ENCODE measurements around the gene FBN1. TPM values are rescaled to one million over a fixed set of nuclear protein-coding genes. Genes with fewer than 3 reads are reported as not detected.

The FBN1 gene
- total RNA-seq, 2 experiments from 2014 or later: 1.3 to 1.7 TPM

GRCh38 chr15:48601095-48601494 lies 44.4 kb downstream of the FBN1 start:
- Mint-ChIP-seq H3K36me3 (ENCODE audit: low read depth) (no peaks in the 10 kb centered on the region), H3K9me3 (no peaks in the 10 kb centered on the region), H3K4me1 (no peaks in the 10 kb centered on the region), H3K27ac (no peak overlapping the region), H3K4me3 (no peak overlapping the region), H3K27me3 (peaks cover 8% of the 10 kb centered on the region)
- DNase-seq: no peak
- ChIA-PET POLR2A (no interaction called here), CTCF (no interaction called here)

GRCh38 chr15:48596841-48597240 lies 48.7 kb downstream of the FBN1 start:
- ChIA-PET POLR2A (no interaction called here), CTCF (no interaction called here)
- peaks cover 18% of the 10 kb centered on the region for H3K27me3 Mint-ChIP-seq
- no peak for DNase-seq
- H3K27ac Mint-ChIP-seq: no peak overlapping the region
- no peaks in the 10 kb centered on the region for H3K4me1 Mint-ChIP-seq
- no peaks in the 10 kb centered on the region for H3K9me3 Mint-ChIP-seq
- no peaks in the 10 kb centered on the region for H3K36me3 Mint-ChIP-seq (ENCODE audit: low read depth)
- no peak overlapping the region for H3K4me3 Mint-ChIP-seq

GRCh38 chr15:48596415-48596814 lies 49.1 kb downstream of the FBN1 start:
- H3K9me3 Mint-ChIP-seq: no peaks in the 10 kb centered on the region
- no peaks in the 10 kb centered on the region for H3K36me3 Mint-ChIP-seq (ENCODE audit: low read depth)
- no peak overlapping the region for H3K4me3 Mint-ChIP-seq

GRCh38 chr15:48595981-48596380 lies 49.5 kb downstream of the FBN1 start:
- no peak overlapping the region for H3K4me3 Mint-ChIP-seq
- ChIA-PET CTCF (no interaction called here), POLR2A (no interaction called here)
- H3K36me3 Mint-ChIP-seq (ENCODE audit: low read depth): no peaks in the 10 kb centered on the region
- no peak overlapping the region for H3K27ac Mint-ChIP-seq
- no peak for DNase-seq
- peaks cover 15% of the 10 kb centered on the region for H3K27me3 Mint-ChIP-seq
- no peaks in the 10 kb centered on the region for H3K9me3 Mint-ChIP-seq
- no peaks in the 10 kb centered on the region for H3K4me1 Mint-ChIP-seq

More at GRCh38 chr15:48596415-48596814, 49.1 kb downstream of the FBN1 start:
- Mint-ChIP-seq H3K4me1 (no peaks in the 10 kb centered on the region), H3K27me3 (peaks cover 15% of the 10 kb centered on the region), H3K27ac (no peak overlapping the region)
- no peak for DNase-seq
- CTCF ChIA-PET: no interaction called here
- POLR2A ChIA-PET: no interaction called here

GRCh38 chr15:48592933-48593332 lies 52.6 kb downstream of the FBN1 start:
- no peak for DNase-seq
- H3K27me3 Mint-ChIP-seq: peaks cover 15% of the 10 kb centered on the region
- no peak overlapping the region for H3K27ac Mint-ChIP-seq
- no peaks in the 10 kb centered on the region for H3K36me3 Mint-ChIP-seq (ENCODE audit: low read depth)
- ChIA-PET CTCF (no interaction called here), POLR2A (no interaction called here)
- H3K4me3 Mint-ChIP-seq: no peak overlapping the region
- H3K4me1 Mint-ChIP-seq: no peaks in the 10 kb centered on the region
- H3K9me3 Mint-ChIP-seq: no peaks in the 10 kb centered on the region

- Mint-ChIP-seq H3K4me3 (no peak overlapping the region), H3K9me3 (no peaks in the 10 kb centered on the region), H3K36me3 (ENCODE audit: low read depth) (no peaks in the 10 kb centered on the region), H3K4me1 (no peaks in the 10 kb centered on the region), H3K27me3 (peaks cover 15% of the 10 kb centered on the region), H3K27ac (no peak overlapping the region)
- ChIA-PET POLR2A (no interaction called here), CTCF (no interaction called here)
- DNase-seq: no peak
These were observed 53.2 kb downstream of the FBN1 start for GRCh38 chr15:48592221-48592731.

GRCh38 chr15:48590723-48591122 lies 54.8 kb downstream of the FBN1 start:
- Mint-ChIP-seq H3K36me3 (ENCODE audit: low read depth) (no peaks in the 10 kb centered on the region), H3K4me1 (no peaks in the 10 kb centered on the region), H3K27ac (no peak overlapping the region), H3K4me3 (no peak overlapping the region), H3K27me3 (peaks cover 15% of the 10 kb centered on the region), H3K9me3 (no peaks in the 10 kb centered on the region)
- CTCF ChIA-PET: no interaction called here
- POLR2A ChIA-PET: no interaction called here
- no peak for DNase-seq

GRCh38 chr15:48584812-48585563 lies 60.5 kb downstream of the FBN1 start:
- Mint-ChIP-seq H3K9me3 (no peaks in the 10 kb centered on the region), H3K4me3 (no peak overlapping the region), H3K27ac (no peak overlapping the region), H3K27me3 (no peaks in the 10 kb centered on the region), H3K36me3 (ENCODE audit: low read depth) (no peaks in the 10 kb centered on the region), H3K4me1 (no peaks in the 10 kb centered on the region)
- CTCF ChIA-PET: no interaction called here
- POLR2A ChIA-PET: no interaction called here
- no peak for DNase-seq

- POLR2A ChIA-PET: no interaction called here
- DNase-seq: no peak
- no peaks in the 10 kb centered on the region for H3K4me1 Mint-ChIP-seq
These were observed 61.3 kb downstream of the FBN1 start for GRCh38 chr15:48584090-48584811.

GRCh38 chr15:48582452-48583247 lies 62.9 kb downstream of the FBN1 start:
- ChIA-PET POLR2A (no interaction called here), CTCF (no interaction called here)
- DNase-seq: no peak
- no peaks in the 10 kb centered on the region for H3K9me3 Mint-ChIP-seq
- no peaks in the 10 kb centered on the region for H3K4me1 Mint-ChIP-seq
- H3K36me3 Mint-ChIP-seq (ENCODE audit: low read depth): no peaks in the 10 kb centered on the region
- H3K27ac Mint-ChIP-seq: no peak overlapping the region
- no peak overlapping the region for H3K4me3 Mint-ChIP-seq
- no peaks in the 10 kb centered on the region for H3K27me3 Mint-ChIP-seq

More at GRCh38 chr15:48584090-48584811, 61.3 kb downstream of the FBN1 start:
- H3K9me3 Mint-ChIP-seq: no peaks in the 10 kb centered on the region
- no peak overlapping the region for H3K4me3 Mint-ChIP-seq
- CTCF ChIA-PET: no interaction called here
- H3K27me3 Mint-ChIP-seq: no peaks in the 10 kb centered on the region
- H3K27ac Mint-ChIP-seq: no peak overlapping the region
- no peaks in the 10 kb centered on the region for H3K36me3 Mint-ChIP-seq (ENCODE audit: low read depth)

GRCh38 chr15:48581219-48581618 lies 64.3 kb downstream of the FBN1 start:
- CTCF ChIA-PET: no interaction called here
- Mint-ChIP-seq H3K36me3 (ENCODE audit: low read depth) (no peaks in the 10 kb centered on the region), H3K4me3 (no peak overlapping the region), H3K9me3 (no peaks in the 10 kb centered on the region), H3K27me3 (no peaks in the 10 kb centered on the region), H3K27ac (no peak overlapping the region), H3K4me1 (no peaks in the 10 kb centered on the region)
- POLR2A ChIA-PET: no interaction called here
- DNase-seq: no peak

GRCh38 chr15:48580736-48581135 lies 64.8 kb downstream of the FBN1 start:
- ChIA-PET CTCF (no interaction called here), POLR2A (no interaction called here)
- Mint-ChIP-seq H3K9me3 (no peaks in the 10 kb centered on the region), H3K4me1 (no peaks in the 10 kb centered on the region), H3K27ac (no peak overlapping the region), H3K4me3 (no peak overlapping the region), H3K36me3 (ENCODE audit: low read depth) (no peaks in the 10 kb centered on the region), H3K27me3 (no peaks in the 10 kb centered on the region)
- DNase-seq: no peak

- POLR2A ChIA-PET: no interaction called here
These were observed 65.4 kb downstream of the FBN1 start for GRCh38 chr15:48579945-48580671.

More at GRCh38 chr15:48579945-48580671, 65.4 kb downstream of the FBN1 start:
- H3K36me3 Mint-ChIP-seq (ENCODE audit: low read depth): no peaks in the 10 kb centered on the region
- no peaks in the 10 kb centered on the region for H3K27me3 Mint-ChIP-seq
- no peak overlapping the region for H3K27ac Mint-ChIP-seq
- H3K4me3 Mint-ChIP-seq: no peak overlapping the region
- H3K4me1 Mint-ChIP-seq: no peaks in the 10 kb centered on the region
- no peaks in the 10 kb centered on the region for H3K9me3 Mint-ChIP-seq
- DNase-seq: no peak
- CTCF ChIA-PET: interaction anchor here (0.9 kb wide), 1 partner anchor 8 kb away, joined by 3 read pairs; no protein-coding TSS in a partner anchor

All from activated CD4-positive, alpha-beta memory T cell treated with anti-CD3 and anti-CD28 coated beads, Interleukin-2, amount 10 ng/mL, durations not matched to agents 7 days and 5 days (primary cell).